ENCODE results near the gene SLC7A14.
A peak's percentile ranks its signal among the peaks of the same experiment; 100 is the strongest.

Gene SLC7A14

DNA sequence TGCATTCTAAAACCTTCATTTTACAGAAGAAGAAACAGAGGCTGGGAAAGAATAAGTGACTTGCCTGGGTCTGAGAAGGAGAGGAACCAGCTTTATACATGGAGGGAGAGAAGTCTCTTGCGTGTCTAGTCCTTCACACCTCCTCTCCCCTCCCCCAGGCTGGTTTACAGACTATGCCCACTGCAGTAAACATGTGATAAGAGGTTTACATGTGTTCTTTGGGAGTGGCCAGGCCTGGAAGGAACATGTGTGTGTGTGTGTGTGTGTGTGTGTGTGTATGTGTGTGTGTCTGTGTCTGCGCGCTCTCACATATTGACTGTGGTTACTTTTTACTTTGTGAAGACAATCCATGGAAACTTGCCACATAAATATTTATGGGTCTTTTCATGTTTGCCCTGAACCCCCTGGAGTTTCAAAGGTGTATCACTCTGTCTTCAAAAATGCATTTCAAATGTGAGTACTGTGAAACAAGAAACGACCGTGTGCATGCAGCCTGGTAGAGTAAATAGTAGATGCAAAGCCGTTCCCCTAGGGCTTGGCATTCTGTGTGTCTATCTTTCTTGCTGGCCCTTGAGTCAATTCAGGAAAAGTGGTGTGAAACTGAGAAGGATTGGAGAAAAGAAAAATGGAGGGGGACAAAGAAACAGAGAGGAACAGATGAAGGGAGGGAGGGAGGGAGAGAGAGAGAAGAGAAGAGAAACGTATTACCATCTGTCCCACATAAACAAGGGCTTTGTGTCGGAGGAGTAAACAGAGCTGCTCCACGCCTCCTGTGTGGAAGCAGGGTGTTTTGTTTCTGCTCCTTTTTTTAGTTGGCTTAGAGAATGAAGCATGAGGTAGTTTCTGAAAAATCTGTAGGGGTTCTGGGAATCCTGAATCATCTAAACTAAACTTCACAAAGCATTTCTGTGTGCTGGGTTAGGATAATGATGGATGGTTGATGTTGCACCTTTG lies 115.5 kb downstream of the SLC7A14 start:
- DNase-seq (ENCODE audit: low read depth in 2 of 2): peak; percentile 65

- DNase-seq (ENCODE audit: low read depth in 2 of 2): peak; percentile 97 to 98
These were observed 116.5 kb downstream of the SLC7A14 start for GRCh38 chr3:170469151-170470062.

DNA sequence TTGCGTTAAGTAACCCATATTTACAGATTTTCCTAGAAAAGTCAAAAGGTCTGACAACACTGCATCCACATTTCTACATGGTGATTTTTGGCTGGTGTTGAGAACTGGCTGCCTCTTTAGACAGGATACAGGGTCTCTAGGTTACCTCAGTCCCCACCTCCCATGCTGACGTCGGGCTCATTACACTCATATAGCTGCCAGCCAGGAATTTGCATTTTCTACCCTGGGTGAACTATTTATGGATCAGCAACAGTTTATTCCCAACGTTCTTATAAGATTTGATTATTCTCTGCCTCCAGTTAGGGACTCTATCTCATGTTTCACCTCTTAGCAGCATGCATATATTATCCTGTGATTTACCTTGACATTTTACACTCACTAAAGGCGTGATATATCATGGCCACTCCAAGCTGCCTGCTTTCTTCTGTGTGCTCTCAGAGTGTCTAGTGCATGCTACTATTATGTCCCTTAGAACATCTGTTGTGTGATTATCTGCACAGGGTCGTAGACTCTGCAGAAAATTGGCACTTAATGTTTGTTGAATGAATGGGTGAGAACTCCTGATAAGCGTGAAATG lies 118.2 kb downstream of the SLC7A14 start:
- DNase-seq (ENCODE audit: low read depth in 2 of 2): no peak

DNA sequence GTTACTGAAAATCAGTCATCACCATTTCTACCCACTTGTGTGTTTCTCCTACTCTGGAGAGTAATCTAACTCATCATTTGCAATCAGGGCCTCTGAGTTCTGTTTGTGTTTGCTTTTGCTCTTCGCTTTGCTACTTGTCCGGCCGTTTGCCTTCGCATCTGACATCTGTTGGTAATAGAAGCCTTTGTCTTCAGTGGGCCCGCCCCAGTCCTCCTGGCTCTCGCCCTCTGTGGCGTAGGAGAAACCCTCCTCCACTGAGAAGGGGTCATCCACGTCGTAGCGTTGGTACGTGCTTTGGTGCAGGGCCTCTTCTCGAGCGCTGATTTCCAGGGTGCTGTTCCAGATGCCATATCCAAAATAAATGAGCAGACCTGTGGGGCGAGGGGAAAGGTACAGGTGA lies 118.9 kb downstream of the SLC7A14 start:
- DNase-seq (ENCODE audit: low read depth in 2 of 2): no peak

GRCh38 chr3:170465955-170466354 lies 119.9 kb downstream of the SLC7A14 start:
- DNase-seq (ENCODE audit: low read depth in 2 of 2): no peak

DNA sequence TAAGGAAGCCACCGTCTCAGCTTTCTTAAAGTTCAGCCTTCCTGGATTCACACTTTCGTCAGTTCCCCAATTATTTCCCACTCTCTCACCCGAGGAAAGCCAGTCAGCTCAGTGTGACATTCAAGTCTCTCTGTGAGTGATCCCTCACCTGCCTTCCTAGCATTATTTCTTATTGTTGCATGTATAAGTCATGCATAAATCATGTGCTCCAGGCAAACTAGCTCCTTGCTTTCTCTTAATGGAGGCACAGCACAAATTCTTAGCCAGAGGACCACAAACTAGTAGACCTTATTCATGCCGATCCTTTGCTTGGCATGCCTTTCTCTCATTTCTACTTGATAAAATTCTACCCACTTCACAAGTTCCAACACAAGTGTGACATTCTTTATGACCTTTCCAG lies 122.9 kb downstream of the SLC7A14 start:
- DNase-seq (ENCODE audit: low read depth in 2 of 2): no peak

- DNase-seq (ENCODE audit: low read depth in 2 of 2): no peak
These were observed 127.6 kb downstream of the SLC7A14 start for GRCh38 chr3:170458285-170458684.

- DNase-seq (ENCODE audit: low read depth in 2 of 2): no peak
These were observed 131.4 kb downstream of the SLC7A14 start for GRCh38 chr3:170454509-170454908.

- no peak for DNase-seq (ENCODE audit: low read depth in 2 of 2)
These were observed 135.8 kb downstream of the SLC7A14 start for GRCh38 chr3:170450039-170450438.

GRCh38 chr3:170448584-170448983 lies 137.3 kb downstream of the SLC7A14 start:
- no peak for DNase-seq (ENCODE audit: low read depth in 2 of 2)

GRCh38 chr3:170443457-170443856 lies 142.4 kb downstream of the SLC7A14 start:
- DNase-seq (ENCODE audit: low read depth in 2 of 2): no peak

GRCh38 chr3:170442947-170443346 lies 142.9 kb downstream of the SLC7A14 start:
- no peak for DNase-seq (ENCODE audit: low read depth in 2 of 2)

- DNase-seq (ENCODE audit: low read depth in 2 of 2): no peak
These were observed 144.5 kb downstream of the SLC7A14 start for GRCh38 chr3:170441412-170441811.

DNA sequence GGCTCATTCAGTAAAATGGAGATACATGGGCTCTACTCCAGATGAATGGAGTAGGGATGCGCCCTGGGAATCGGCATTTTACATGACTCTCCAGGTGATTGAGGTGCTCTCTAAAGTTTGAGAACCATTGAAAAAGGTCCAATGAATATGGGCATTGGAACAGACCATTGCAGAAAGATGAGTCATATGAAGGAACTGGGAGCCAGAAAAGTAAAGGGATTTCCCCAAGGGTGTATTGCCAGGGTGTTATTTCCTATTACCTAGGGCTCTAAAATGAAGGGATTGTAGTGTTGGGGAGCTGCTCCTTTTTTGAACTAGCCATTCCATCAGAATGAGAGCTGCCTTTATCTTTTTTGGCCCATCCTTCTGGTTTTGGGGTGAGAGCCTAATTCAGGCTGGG lies 145.5 kb downstream of the SLC7A14 start:
- DNase-seq (ENCODE audit: low read depth in 2 of 2): no peak

- DNase-seq (ENCODE audit: low read depth in 2 of 2): no peak
These were observed 147.0 kb downstream of the SLC7A14 start for GRCh38 chr3:170438836-170439235.

DNA sequence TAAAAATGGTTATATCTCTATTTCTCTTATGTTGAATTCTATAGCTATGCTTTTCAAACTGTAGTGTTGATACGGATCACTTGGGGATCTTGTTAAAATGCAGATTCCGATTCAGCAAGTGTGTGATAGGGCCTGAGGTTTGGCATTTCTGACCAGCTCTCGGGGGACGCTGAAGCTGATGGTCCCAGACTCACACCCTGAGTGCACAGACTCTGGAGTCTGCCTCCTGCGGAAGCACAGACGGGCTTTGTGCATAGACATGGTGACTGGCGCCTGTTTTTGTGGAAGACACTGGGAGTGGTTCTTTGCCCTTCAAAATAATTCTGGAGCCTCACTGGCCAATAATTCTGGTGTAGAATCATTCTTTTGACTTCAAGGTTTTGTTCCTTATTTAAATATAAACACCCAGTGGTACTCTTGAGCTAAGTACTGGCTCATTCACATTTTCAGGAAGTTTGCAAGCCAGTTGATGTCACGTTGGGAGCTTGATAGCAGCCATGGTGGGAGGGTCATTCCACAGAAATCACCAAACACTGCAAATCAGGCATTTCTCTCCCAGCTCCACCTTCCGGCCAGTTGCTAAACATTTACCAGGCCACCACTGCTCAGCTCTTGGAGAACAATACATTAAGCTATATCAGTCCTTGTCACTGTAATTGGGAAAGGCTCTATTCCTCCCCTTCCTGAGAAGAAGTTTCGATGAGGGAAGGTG lies 148.0 kb downstream of the SLC7A14 start:
- DNase-seq (ENCODE audit: low read depth in 2 of 2): no peak

DNA sequence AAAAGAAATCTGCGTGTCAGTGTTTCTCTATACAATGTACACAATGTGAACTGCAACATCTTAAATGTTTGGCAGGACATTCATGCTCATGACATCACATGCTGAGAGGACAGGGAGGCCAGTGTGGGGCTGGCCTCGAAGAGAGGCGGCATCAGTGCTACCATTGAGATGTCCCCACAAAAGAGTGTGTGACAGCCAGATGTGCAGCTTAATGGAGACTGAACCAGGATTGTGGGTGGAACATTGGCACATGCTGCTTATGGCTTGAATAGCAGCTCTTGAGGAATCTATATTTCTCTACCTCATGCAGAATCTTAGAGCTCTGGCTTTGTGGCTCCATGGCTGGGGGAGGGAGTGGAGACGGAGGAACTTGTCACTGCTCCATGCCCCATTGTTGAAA lies 148.7 kb downstream of the SLC7A14 start:
- DNase-seq (ENCODE audit: low read depth in 2 of 2): no peak

DNA sequence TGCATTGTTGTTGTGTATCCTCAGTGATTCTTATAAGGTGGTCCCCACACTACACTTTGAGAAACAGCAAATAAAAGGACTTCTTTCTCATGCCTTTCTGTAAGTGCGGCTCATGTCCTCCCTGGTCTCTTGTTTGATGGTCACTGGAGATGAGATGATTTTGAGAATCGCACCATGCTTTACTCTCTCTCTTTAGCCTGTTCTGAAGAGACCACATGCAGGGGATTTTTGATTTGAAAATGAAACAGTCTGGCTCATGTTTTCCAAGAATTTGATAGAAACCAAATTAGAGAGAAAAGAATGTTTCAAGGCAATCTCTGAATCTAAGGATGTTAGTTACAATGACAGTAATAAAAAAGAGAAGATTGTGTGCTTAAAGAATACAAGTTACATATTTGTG lies 149.2 kb downstream of the SLC7A14 start:
- no peak for DNase-seq (ENCODE audit: low read depth in 2 of 2)

DNA sequence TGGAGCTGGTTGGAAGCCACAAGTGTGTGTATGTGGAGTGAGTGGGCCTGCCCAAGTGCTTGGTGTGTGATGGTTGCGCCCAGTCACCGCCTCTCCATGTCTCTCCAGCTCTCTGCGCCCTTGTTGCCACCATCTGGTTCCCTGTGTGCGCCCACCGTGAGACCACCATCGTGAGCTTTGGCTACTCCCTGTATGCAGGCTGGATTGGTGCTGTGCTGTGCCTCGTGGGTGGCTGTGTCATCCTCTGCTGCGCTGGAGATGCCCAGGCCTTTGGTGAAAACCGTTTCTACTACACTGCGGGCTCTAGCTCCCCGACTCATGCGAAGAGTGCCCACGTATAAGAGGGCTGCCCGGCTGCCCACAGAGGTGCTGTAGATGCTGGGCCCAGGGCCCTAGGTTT lies 153.5 kb downstream of the SLC7A14 start:
- DNase-seq (ENCODE audit: low read depth in 2 of 2): no peak

GRCh38 chr3:170431054-170431453 lies 154.8 kb downstream of the SLC7A14 start:
- no peak for DNase-seq (ENCODE audit: low read depth in 2 of 2)

DNA sequence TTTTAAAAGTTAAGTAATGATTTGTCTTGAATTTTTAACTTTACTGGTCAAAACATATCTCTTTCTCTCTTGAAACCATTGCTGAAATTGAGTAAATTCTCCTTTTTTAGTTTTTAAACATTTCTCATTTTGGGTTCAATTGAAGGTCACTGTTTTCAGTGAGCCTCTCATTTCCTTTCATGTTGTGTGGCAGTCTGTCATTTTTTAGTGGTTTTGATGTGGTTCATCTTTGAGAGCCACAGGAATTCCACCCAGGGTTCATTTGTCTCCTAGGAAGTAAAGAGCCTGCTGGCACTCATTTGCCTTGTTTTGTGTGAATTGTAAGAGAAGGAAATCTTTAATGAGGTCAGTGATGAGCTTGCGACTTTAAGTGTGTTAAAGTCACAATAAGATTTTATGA lies 156.8 kb downstream of the SLC7A14 start:
- peak; percentile 45 to 49 for DNase-seq (ENCODE audit: low read depth in 2 of 2)

- DNase-seq (ENCODE audit: low read depth in 2 of 2): no peak
These were observed 157.8 kb downstream of the SLC7A14 start for GRCh38 chr3:170428095-170428494.
